ENCODE data around the gene KAZN.

The KAZN gene

GRCh38 chr1:15100880-15101760 is 502.6 kb downstream of the KAZN start:
- no peak for DNase-seq

- DNase-seq: no peak
Observed at GRCh38 chr1:15101801-15102200, 503.3 kb downstream of the KAZN start.

GRCh38 chr1:15102646-15103045 is 504.2 kb downstream of the KAZN start:
- no peak for DNase-seq

GRCh38 chr1:15103211-15103610 is 504.7 kb downstream of the KAZN start:
- DNase-seq: no peak

- no peak for DNase-seq
Observed at GRCh38 chr1:15103906-15104305, 505.4 kb downstream of the KAZN start.

GRCh38 chr1:15104768-15105167 is 506.3 kb downstream of the KAZN start:
- DNase-seq: no peak

- DNase-seq: peak; percentile 59 to 76
Observed at GRCh38 chr1:15106608-15107007, 508.1 kb downstream of the KAZN start.

GRCh38 chr1:15107058-15107687 is 508.7 kb downstream of the KAZN start:
- DNase-seq: no peak

- no peak for DNase-seq
Observed at GRCh38 chr1:15107911-15108310, 509.4 kb downstream of the KAZN start.

GRCh38 chr1:15110128-15110866 is 511.8 kb downstream of the KAZN start:
- no peak for DNase-seq

GRCh38 chr1:15110867-15111230 is 512.4 kb downstream of the KAZN start:
- no peak for DNase-seq

GRCh38 chr1:15113146-15113545 is 514.7 kb downstream of the KAZN start:
- DNase-seq: no peak

GRCh38 chr1:15114884-15115283 is 516.4 kb downstream of the KAZN start:
- DNase-seq: no peak

GRCh38 chr1:15115542-15116330 is 517.3 kb downstream of the KAZN start:
- no peak for DNase-seq

- no peak for DNase-seq
Observed at GRCh38 chr1:15116966-15117365, 518.5 kb downstream of the KAZN start.

- DNase-seq: no peak
Observed at GRCh38 chr1:15117671-15118325, 519.3 kb downstream of the KAZN start.

- DNase-seq: no peak
Observed at GRCh38 chr1:15118579-15118978, 520.1 kb downstream of the KAZN start.

GRCh38 chr1:15120251-15120945 is 521.9 kb downstream of the KAZN start:
- no peak for DNase-seq

GRCh38 chr1:15122331-15122730 is 523.8 kb downstream of the KAZN start:
- no peak for DNase-seq

GRCh38 chr1:15123270-15123669 is 524.8 kb downstream of the KAZN start:
- DNase-seq: no peak

- DNase-seq: no peak
Observed at GRCh38 chr1:15123925-15124324, 525.4 kb downstream of the KAZN start.

All from inflammatory macrophage treated with lipopolysaccharide for 1 hour (primary cell).